Right ventricle myocardium superior (tissue), 1 donor: ENCODE data around the gene PLEKHA8. TPM values are rescaled to one million over a fixed set of nuclear protein-coding genes. Genes with fewer than 3 reads are reported as not detected.

ENCODE experiments used
- ATAC-seq: fragments of 200-7000 bp; cut with Tn5 transposase; one replicate; pipeline ENCODE4 v1.9.1; 2020; ENCODE audit warnings: mild to moderate bottlenecking; ENCODE audit not compliant: poor library complexity
- DNase-seq: peaks from one replicate; pipeline ENCODE4 v3.0.0-alpha.2; 2020
- intact Hi-C: fragments of 100-400 bp; cut with DNase I; formaldehyde crosslinking; loops from one replicate; pipeline ENCODE4 v1.11.2; 2022
- total RNA-seq: library from RNA; stranded (reverse); fragmentation: NEBNext Ultra II Directional; extraction: Animal tissue kit (Norgen Biotek cat#: 25700); gene quantifications from one replicate; pipeline ENCODE4 v1.2.1, GENCODE V29; 2021
- donor health status: DM: no; HTN: yes; CAD: no; lungs with severe emphysema.

Gene PLEKHA8
- total RNA-seq, 1 donor from 2014 or later = 3.9 TPM

GRCh38 chr7:30019387-30019786 is 8.8 kb upstream of the PLEKHA8 start:
- intact Hi-C loops = no loop called here
- ATAC-seq = no peak
- no peak for DNase-seq

GRCh38 chr7:30019960-30020359 is 8.3 kb upstream of the PLEKHA8 start:
- intact Hi-C loops = no loop called here
- no peak for DNase-seq

GRCh38 chr7:30020535-30020934 is 7.7 kb upstream of the PLEKHA8 start:
- ATAC-seq (no peak), DNase-seq (no peak)
- intact Hi-C loops = no loop called here

More at GRCh38 chr7:30019960-30020359, 8.3 kb upstream of the PLEKHA8 start:
- ATAC-seq = no peak

- intact Hi-C loops = no loop called here
- ATAC-seq = no peak
Observed at GRCh38 chr7:30022991-30023390, 5.2 kb upstream of the PLEKHA8 start.

GRCh38 chr7:30023524-30023923 is 4.7 kb upstream of the PLEKHA8 start:
- intact Hi-C loops = no loop called here
- ATAC-seq (no peak), DNase-seq (no peak)

More at GRCh38 chr7:30022991-30023390, 5.2 kb upstream of the PLEKHA8 start:
- DNase-seq = no peak

- ATAC-seq = peak; percentile 93
- peak; percentile 98 for DNase-seq
- intact Hi-C loops = no loop called here
Observed at GRCh38 chr7:30026229-30027064, 1.8 kb upstream of the PLEKHA8 start, which contains the start of gene FKBP14. Gene FKBP14, minus strand, starts transcription at chr7:30026702. Its CDS starts 194 bp downstream, at chr7:30026508.

- ATAC-seq (peak; percentile 16), DNase-seq (no peak)
- intact Hi-C loops = no loop called here
Observed at GRCh38 chr7:30027065-30027456, 1.2 kb upstream of the PLEKHA8 start.

GRCh38 chr7:30027740-30028215 is 434 bp upstream of the PLEKHA8 start:
- DNase-seq (no peak), ATAC-seq (peak; percentile 3)
- intact Hi-C loops = no loop called here

GRCh38 chr7:30028749-30029635 is 780 bp downstream of the PLEKHA8 start:
- ATAC-seq = no peak

GRCh38 chr7:30029696-30030095 is 1.5 kb downstream of the PLEKHA8 start:
- intact Hi-C loops = no loop called here
- DNase-seq (no peak), ATAC-seq (no peak)

More at GRCh38 chr7:30028749-30029635, 780 bp downstream of the PLEKHA8 start:
- DNase-seq = peak; percentile 73
- intact Hi-C loops = no loop called here

- no peak for ATAC-seq
- intact Hi-C loops = no loop called here
- DNase-seq = no peak
Observed at GRCh38 chr7:30032310-30033125, 4.3 kb downstream of the PLEKHA8 start.

- no peak for ATAC-seq
- no peak for DNase-seq
- intact Hi-C loops = no loop called here
Observed at GRCh38 chr7:30034501-30034900, 6.3 kb downstream of the PLEKHA8 start.

- ATAC-seq (no peak), DNase-seq (no peak)
- intact Hi-C loops = no loop called here
Observed at GRCh38 chr7:30036220-30036619, 8.0 kb downstream of the PLEKHA8 start.

GRCh38 chr7:30038196-30038980 is 10.2 kb downstream of the PLEKHA8 start:
- intact Hi-C loops = no loop called here
- no peak for DNase-seq
- ATAC-seq = peak; percentile 83

- no peak for DNase-seq
- peak; percentile 42 for ATAC-seq
- intact Hi-C loops = no loop called here
Observed at GRCh38 chr7:30040938-30041337, 12.7 kb downstream of the PLEKHA8 start.

- DNase-seq (no peak), ATAC-seq (no peak)
- intact Hi-C loops = no loop called here
Observed at GRCh38 chr7:30041526-30042269, 13.5 kb downstream of the PLEKHA8 start.

GRCh38 chr7:30046127-30046770 is 18.0 kb downstream of the PLEKHA8 start:
- ATAC-seq = no peak
- no peak for DNase-seq
- intact Hi-C loops = no loop called here
